ENCODE data around the gene CTBP2.

CTBP2 gene
- 0.19 to 0.60 (median 0.39) reads per million in 3 experiments for total RNA-seq

DNA sequence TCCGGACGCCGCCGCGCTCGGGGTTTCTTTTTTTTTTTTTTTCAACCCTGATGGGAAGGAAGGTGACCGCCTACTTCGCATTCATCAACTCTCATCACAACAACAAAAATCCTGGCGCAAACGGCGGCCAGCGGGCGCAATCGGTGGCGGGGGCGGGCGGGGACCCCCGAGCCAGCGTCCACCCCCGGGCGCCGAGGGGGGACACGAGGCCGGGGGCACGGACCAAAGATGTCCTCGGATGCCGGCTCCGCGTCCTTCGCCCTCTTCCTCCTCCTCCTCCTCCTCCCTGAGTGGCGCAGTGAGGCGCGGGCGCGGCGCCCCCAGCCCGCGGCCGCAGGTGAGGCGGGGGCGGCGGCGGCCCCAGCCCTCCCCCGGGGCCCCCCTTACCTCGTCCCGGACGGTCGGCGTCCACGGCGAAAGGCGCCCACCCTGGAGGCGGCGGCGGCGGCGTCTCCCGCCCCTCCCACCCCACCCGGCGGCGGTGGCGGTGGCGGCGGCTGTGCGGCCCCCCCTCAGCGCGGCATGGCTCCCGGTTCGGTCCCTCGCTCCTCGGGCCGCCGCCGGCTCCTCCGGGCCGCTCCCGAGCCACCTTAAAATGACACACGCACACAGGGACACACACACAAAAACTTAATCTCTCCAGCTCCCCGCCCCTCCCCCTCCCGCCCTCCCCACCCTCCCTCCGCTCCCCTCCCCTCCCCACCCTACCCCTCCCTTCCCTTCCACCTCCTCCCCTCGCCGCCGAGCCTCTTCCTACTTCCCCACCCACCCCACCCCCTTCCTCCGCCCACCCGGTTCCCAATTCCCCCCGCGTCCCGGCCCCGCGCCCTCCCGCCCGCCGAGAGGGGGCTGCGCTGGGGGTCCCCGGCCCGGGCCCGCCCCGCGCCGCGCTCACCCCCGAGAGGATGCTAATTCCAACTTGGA, at the start of gene CTBP2:
Gene CTBP2, minus strand, starts transcription at position 632 of the 924 bp plus-strand sequence.
- no peak for DNase-seq

DNA sequence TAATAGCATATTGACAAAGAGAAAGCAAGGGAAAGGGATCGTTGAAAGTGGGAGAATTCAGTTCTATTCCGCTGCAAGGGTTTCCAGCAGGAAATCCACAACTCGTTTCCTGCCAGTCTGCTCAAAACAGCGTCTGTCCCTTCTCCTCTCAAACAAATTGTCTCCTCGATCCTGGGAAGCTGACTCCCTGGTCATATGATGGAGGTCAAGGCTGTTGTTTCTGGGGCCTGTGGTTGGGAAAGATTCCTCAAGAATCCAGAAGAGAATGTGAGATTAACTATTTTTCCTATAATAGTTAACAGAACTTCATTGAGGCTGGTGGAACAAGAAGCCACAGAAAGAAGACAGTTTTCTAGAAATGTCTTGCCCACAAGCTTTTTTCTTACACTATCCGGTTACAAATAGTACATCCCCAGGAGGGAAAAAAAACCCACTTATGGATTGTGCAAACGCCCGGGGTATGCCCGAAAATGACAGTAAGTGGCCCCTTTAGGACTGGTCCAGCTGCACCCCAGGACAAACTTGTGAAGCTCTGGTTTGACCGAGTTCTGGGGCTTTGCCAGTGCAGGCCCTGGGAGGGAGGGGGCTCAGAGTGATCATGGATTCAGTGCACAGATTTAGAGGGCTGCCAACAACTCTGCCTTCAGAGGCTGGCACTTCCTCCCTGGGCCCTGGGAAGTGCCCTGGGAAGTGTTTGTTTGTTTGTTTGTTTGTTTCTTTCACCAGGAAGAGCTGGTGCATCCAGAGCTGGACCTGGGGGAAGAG, 49.4 kb upstream of the CTBP2 start:
- no peak for DNase-seq

- no peak for DNase-seq
Observed at GRCh38 chr10:125208854-125209565, 48.6 kb upstream of the CTBP2 start.

GRCh38 chr10:125206623-125207022, 46.3 kb upstream of the CTBP2 start:
- no peak for DNase-seq

GRCh38 chr10:125205431-125205830, 45.1 kb upstream of the CTBP2 start:
- DNase-seq = no peak

GRCh38 chr10:125204400-125204799, 44.0 kb upstream of the CTBP2 start:
- no peak for DNase-seq

GRCh38 chr10:125203186-125203800, 42.9 kb upstream of the CTBP2 start:
- no peak for DNase-seq

GRCh38 chr10:125201791-125202622, 41.6 kb upstream of the CTBP2 start:
- DNase-seq = no peak

DNA sequence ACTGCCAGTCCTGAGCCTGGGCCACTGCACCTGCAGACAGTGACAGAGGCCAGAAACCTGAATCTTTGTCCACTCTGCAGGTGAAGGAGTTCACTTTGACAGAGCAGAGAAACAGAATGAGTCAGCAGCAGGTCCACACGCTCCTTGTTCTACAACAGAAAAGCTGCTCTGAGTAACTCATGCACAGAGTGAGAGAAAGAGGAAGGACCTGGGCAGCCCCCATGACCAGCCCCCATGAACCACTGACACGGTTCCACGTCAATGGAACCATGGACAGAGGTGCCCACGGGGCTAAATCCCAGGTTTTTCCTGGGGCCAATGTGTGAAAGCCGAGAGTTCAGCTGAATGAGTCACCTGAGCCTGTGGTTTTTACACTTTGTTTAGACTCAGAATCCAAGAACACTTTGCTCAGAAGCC, 40.8 kb upstream of the CTBP2 start:
- DNase-seq = no peak

DNA sequence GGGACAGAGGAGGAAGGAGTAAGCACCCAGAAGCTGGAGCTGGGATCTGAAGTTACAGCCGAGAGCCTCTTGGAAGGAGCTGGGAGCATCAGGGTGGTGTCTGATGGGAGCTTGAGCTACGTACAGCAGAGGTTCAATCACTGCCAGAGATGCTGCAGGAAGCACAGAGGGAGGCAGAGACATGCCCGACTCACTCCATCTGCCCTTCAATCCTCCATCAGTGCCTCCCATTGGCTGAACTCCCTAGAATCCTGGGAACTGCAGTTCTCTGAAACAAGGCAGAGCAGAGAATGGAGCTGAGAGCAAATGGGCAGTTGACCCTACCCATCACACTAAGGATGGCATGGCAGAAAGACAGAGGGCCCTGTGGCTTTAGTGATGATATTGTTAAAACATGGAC, 40.0 kb upstream of the CTBP2 start:
- DNase-seq = no peak

- DNase-seq = no peak
Observed at GRCh38 chr10:125199270-125199669, 38.9 kb upstream of the CTBP2 start.

- no peak for DNase-seq
Observed at GRCh38 chr10:125194814-125195213, 34.5 kb upstream of the CTBP2 start.

- no peak for DNase-seq
Observed at GRCh38 chr10:125193306-125193877, 33.0 kb upstream of the CTBP2 start.

GRCh38 chr10:125192620-125193019, 32.3 kb upstream of the CTBP2 start:
- no peak for DNase-seq

DNA sequence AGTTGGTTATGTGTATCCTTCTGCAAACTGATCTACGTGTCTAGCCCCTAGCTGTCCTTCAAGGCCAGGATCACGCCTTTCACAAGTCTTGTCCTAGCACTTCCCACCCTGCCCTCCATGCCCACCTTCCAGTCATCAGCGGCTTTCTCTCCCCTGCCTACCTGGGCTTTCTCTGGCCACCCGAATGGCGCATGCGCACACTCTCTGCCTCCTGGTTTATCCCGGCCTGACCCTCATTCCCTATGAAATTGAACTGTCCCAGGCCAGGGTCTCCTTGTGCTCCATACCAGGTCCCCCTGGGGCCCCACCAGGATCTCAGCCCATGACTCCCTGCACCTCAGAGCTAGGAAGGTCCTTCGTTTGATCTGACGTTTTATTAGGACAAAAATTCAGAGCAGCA, 31.6 kb upstream of the CTBP2 start:
- DNase-seq = no peak

- no peak for DNase-seq
Observed at GRCh38 chr10:125190946-125191345, 30.6 kb upstream of the CTBP2 start.

DNA sequence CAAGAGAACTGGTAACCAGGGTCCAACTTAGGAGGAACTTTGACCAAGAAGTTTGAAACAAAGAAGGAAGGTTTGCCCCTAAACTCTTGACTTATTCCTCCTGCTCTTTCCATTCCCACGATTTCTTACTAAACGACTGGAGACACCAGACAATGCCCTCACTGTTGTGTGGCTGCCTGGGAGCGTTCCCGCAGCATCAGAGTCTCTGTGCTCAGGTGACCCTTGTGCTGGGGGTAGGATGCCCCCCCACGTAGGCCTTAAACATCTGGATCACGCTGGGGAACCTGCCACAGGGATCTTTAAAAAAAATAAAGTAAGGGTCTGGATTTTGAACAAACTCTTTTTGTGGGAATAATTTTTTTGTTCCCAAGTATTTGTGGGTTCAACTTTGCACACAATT, 30.1 kb upstream of the CTBP2 start:
- no peak for DNase-seq

DNA sequence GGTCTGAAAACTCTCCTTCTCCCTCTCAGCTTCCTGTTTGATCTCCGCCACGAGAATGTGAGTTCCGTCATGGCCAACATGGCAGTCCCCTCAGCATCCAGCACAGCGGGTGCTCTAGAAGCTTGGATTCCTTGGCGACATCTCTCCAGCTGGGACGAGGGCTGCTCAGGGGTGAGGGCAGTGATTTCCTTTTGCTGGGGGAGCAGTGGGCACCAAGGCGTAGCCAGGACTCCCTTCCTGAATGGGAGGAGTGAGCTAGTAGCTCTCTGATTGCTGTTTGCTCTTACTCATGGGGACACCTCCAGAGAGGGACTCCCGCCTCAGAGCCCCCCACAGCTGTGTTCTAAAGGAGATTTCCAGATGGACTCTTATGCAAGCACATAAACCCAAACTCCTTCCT, 28.8 kb upstream of the CTBP2 start:
- DNase-seq = no peak

DNA sequence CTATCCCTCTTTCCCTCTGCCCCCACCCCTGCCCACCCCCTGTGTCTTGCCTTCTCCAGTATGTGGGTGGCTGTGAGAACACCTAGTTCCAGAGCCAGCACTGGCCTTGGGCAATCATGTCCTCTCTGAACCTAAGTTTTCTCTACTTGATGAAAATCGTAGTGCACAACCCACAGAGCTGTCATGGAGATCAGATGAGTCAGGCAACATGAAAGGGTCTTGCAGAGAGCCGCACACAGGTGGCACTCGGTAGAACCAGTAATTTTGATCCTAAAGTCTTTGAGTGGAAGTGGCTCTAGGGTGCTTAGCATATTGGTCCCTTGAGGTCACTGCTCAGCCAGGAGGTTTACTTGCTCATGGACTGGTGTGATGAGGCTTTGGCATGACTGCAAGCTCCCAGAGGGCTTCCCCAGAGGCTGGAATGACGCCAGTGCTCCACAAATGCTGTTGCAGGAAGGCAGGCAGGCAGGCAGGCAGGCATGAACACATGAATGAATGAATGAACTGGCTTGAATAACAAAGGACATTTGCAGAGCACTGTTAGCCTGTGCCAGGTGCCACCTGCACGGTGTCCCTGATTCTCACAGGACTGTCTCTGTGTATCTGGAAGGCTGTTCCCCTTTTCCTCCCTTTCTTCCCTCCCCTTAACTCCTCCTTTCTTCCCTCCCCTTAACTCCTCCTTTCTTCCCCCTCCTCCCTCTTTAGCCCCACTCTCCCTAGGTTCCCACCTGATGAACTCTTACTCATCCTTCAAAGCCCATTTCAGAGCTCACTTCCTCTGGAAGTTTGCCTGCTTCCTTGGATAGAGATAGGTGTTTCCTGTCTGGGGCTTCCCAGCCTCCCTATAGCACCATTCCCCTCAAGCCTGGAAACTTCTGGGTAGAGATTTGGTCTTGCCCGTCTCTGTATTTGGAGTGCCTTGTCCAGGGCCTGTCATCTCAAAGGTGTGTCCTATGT, 27.2 kb upstream of the CTBP2 start:
- no peak for DNase-seq

Data from central memory CD4-positive, alpha-beta T cell (primary cell).